GM12878 (cell line): ENCODE data around the gene CMSS1.

ENCODE experiments used
- BMI1 ChIP-seq: fragments of 450-650 bp; IDR thresholded peaks from 2 replicates; pipeline ENCODE4 v1.6.1; 2016; ENCODE audit warnings: mild to moderate bottlenecking, moderate library complexity, borderline replicate concordance
- MEF2B ChIP-seq: fragments of 450-650 bp; IDR thresholded peaks from 2 replicates; pipeline ENCODE4 v1.6.1; 2018; ENCODE audit warnings: mild to moderate bottlenecking, moderate library complexity; ENCODE audit not compliant: partially characterized antibody, poor library complexity, severe bottlenecking
- POLR2AphosphoS5 ChIP-seq: IDR thresholded peaks from 2 replicates; pipeline ENCODE4 v1.6.1; 2011; ENCODE audit warnings: mild to moderate bottlenecking, low read length, inconsistent platforms
- TF ChIP-seq, protein P1 (sequence below): IDR thresholded peaks from 2 replicates; pipeline ENCODE4 v1.6.1; 2011; ENCODE audit warnings: low read depth, mild to moderate bottlenecking, low read length, moderate library complexity, borderline replicate concordance; ENCODE audit errors: extremely low read depth

DNA sequence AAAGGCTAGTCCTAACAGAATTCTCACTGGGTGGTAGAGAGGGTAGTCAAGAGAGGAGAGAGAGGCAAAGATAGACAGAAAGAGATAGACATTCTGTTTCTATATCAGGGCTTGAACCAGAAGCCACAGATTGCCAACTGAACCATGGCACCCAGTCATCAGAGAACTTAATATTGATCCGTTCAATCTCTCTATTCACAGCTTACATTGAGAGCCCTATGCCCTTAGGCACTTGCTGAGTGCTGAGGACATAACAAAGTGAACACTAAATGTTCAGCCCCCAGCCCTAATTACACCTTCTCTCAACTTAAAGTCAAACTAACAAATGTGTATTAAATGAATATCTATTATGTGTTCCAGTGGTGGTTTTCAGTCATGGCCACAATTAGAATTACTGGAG is 172.5 kb downstream of the CMSS1 start:
- TF ChIP-seq, protein P1, sequence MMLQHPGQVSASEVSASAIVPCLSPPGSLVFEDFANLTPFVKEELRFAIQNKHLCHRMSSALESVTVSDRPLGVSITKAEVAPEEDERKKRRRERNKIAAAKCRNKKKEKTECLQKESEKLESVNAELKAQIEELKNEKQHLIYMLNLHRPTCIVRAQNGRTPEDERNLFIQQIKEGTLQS, result no peak
- TF ChIP-seq BMI1 (no peak), POLR2AphosphoS5 (no peak), MEF2B (no peak)
